OCI-LY7 (cell line): ENCODE measurements around the gene PCK2. TPM values are rescaled to one million over a fixed set of nuclear protein-coding genes. Genes with fewer than 3 reads are reported as not detected.

Experiments
- BruUV-seq: library from RNA; stranded (reverse); fragments of 400-500 nt; replicated peaks from 2 replicates; lab custom pipeline; 2021; lab: Mats Ljungman, UMichigan
- CTCF ChIA-PET: fragments of 300-600 bp; sonication (Branson Sonifier 250); formaldehyde crosslinking; loops from one replicate; lab custom pipeline; 2022; ENCODE audit warnings: antibody characterized with exemption; ENCODE audit not compliant: unreplicated experiment; lab: Charles Lee
- POLR2A ChIA-PET: fragments of 300-600 bp; sonication (Branson Sonifier 250); formaldehyde crosslinking; loops from one replicate; lab custom pipeline; 2022; ENCODE audit warnings: antibody characterized with exemption; lab: Charles Lee
- DNase-seq: peaks from one replicate; pipeline ENCODE4 v3.0.0-alpha.2; 2015; ENCODE audit warnings: low spot score
- H2AFZ ChIP-seq: fragments of 200-600 bp; sonication (generic), shearing (Covaris generic); 2 replicates; pipeline ENCODE4 v1.6.1; 2014; ENCODE audit warnings: mild to moderate bottlenecking, antibody characterized with exemption, low read length, moderate library complexity
- H3K27ac ChIP-seq: fragments of 200-600 bp; sonication (generic); 2 replicates; pipeline ENCODE4 v1.5.1; 2014; ENCODE audit warnings: mixed run types, low read depth, mild to moderate bottlenecking, moderate library complexity, low read length, inconsistent platforms; ENCODE audit not compliant: poor library complexity, severe bottlenecking
- H3K36me3 ChIP-seq: fragments of 200-600 bp; sonication (generic); 2 replicates; pipeline ENCODE4 v1.6.1; 2014; ENCODE audit warnings: mild to moderate bottlenecking, antibody characterized with exemption, low read length, moderate library complexity, mixed read lengths; ENCODE audit not compliant: insufficient read depth
- H3K4me1 ChIP-seq: fragments of 200-600 bp; sonication (generic); 2 replicates; pipeline ENCODE4 v1.5.1; 2014; ENCODE audit warnings: mild to moderate bottlenecking, low read length; ENCODE audit not compliant: insufficient read depth, poor library complexity, severe bottlenecking
- H3K4me2 ChIP-seq: fragments of 200-600 bp; sonication (generic); 2 replicates; pipeline ENCODE4 v1.6.1; 2014; ENCODE audit warnings: mild to moderate bottlenecking, low read length
- H3K4me3 ChIP-seq: fragments of 200-600 bp; sonication (generic); 2 replicates; pipeline ENCODE4 v1.5.1; 2014; ENCODE audit warnings: mild to moderate bottlenecking, low read depth, low read length; ENCODE audit not compliant: poor library complexity, severe bottlenecking
- H3K79me2 ChIP-seq: fragments of 200-600 bp; sonication (generic); 2 replicates; pipeline ENCODE4 v1.6.1; 2016; ENCODE audit warnings: low read depth, mild to moderate bottlenecking, low read length, moderate library complexity, mixed read lengths; ENCODE audit not compliant: insufficient read depth
- H3K9me2 ChIP-seq: fragments of 200-600 bp; sonication (generic); 2 replicates; pipeline ENCODE4 v1.6.1; 2016; ENCODE audit warnings: mild to moderate bottlenecking, low read length, mixed read lengths; ENCODE audit not compliant: insufficient read depth
- H3K9me3 ChIP-seq: fragments of 200-600 bp; sonication (generic); 2 replicates; pipeline ENCODE4 v1.6.1; 2014; ENCODE audit warnings: mild to moderate bottlenecking, mixed run types, low read length, mixed read lengths
- H4K20me1 ChIP-seq: fragments of 200-600 bp; sonication (generic); 2 replicates; pipeline ENCODE4 v1.6.1; 2014; ENCODE audit warnings: mild to moderate bottlenecking, antibody characterized with exemption, low read length, moderate library complexity, mixed read lengths; ENCODE audit not compliant: insufficient read depth
- CTCF ChIP-seq: fragments of 200-600 bp; sonication (generic); conservative IDR thresholded peaks from 2 replicates; pipeline ENCODE4 v1.5.1; 2014; ENCODE audit warnings: mild to moderate bottlenecking, antibody characterized with exemption, low read length, moderate library complexity, mixed read lengths
- EZH2phosphoT487 ChIP-seq: fragments of 200-600 bp; sonication (generic); IDR thresholded peaks from 2 replicates; pipeline ENCODE4 v1.6.1; 2018; ENCODE audit warnings: low read depth, borderline replicate concordance, mild to moderate bottlenecking, mixed run types, antibody characterized with exemption, low read length, moderate library complexity, mixed read lengths
- intact Hi-C: fragments of 100-400 bp; cut with micrococcal nuclease; formaldehyde crosslinking; loops from one replicate; pipeline ENCODE4 v1.10.0; 2022; ENCODE audit not compliant: unreplicated experiment
- total RNA-seq, 2 experiments: library from RNA; depleted of rRNA in 1 of 2; stranded (reverse); fragments of >200 nt in 1 of 2; shearing (Covaris generic) in 1 of 2; gene quantifications; 2 replicates each; pipeline ENCODE4 v1.2.3, GENCODE V29; 2014 to 2022

The PCK2 gene
- total RNA-seq, 2 experiments from 2014 or later: 43.6 to 130 TPM

GRCh38 chr14:24070285-24071143, 23.6 kb upstream of the PCK2 start:
- BruUV-seq: no TSS peak
- Histone ChIP-seq H3K9me3 (no peaks in the 10 kb centered on the region), H3K4me2 (no peak overlapping the region), H3K9me2 (no peaks in the 10 kb centered on the region), H3K36me3 (no peaks in the 10 kb centered on the region), H4K20me1 (no peaks in the 10 kb centered on the region), H3K79me2 (no peaks in the 10 kb centered on the region), H3K4me3 (no peak overlapping the region), H3K4me1 (peaks cover 5% of the 10 kb centered on the region), H3K27ac (no peak overlapping the region), H2AFZ (no peak overlapping the region)
- no peak for DNase-seq
- TF ChIP-seq EZH2phosphoT487 (no peak), CTCF (no peak)
- intact Hi-C loops: no loop called here
- POLR2A ChIA-PET: interaction anchor here (2.1 kb wide), 1 partner anchor 10 kb away, joined by 9 read pairs; no protein-coding TSS in a partner anchor
- CTCF ChIA-PET: interaction anchor here (1.2 kb wide), 1 partner anchor 10 kb away, joined by 3 read pairs; no protein-coding TSS in a partner anchor

- Histone ChIP-seq H3K4me2 (no peak within 1 kb of the TSS), H3K36me3 (no peaks in the 10 kb centered on the region), H3K4me1 (peaks cover 10% of the 10 kb centered on the region), H3K79me2 (no peaks in the 10 kb centered on the region), H3K9me2 (no peaks in the 10 kb centered on the region), H4K20me1 (no peaks in the 10 kb centered on the region), H3K4me3 (no peak within 1 kb of the TSS), H3K9me3 (no peaks in the 10 kb centered on the region), H2AFZ (no peak within 1 kb of the TSS), H3K27ac (no peak within 1 kb of the TSS)
- no peak for TF ChIP-seq EZH2phosphoT487
- TF ChIP-seq CTCF: no peak
- ChIA-PET POLR2A (interaction anchor here (2.1 kb wide), 1 partner anchor 9 kb away, joined by 9 read pairs; no protein-coding TSS in a partner anchor), CTCF (no interaction called here)
- DNase-seq: no peak
- BruUV-seq: no TSS peak
- intact Hi-C loops: no loop called here
Measured at GRCh38 chr14:24071144-24071697, 22.9 kb upstream of the PCK2 start, which contains the start of gene CPNE6. CPNE6 (plus strand) TSS chr14:24071562; CDS start chr14:24072937, 1,375 bp downstream.
